Progenitor cell of endocrine pancreas (in vitro differentiated cells): ENCODE measurements around the gene SLC22A2. TPM values are rescaled to one million over a fixed set of nuclear protein-coding genes. Genes with fewer than 3 reads are reported as not detected.

Source experiments
- DNase-seq: peaks from one replicate; pipeline ENCODE4 v3.0.0; 2021; ENCODE audit warnings: low spot score; ENCODE audit not compliant: unreplicated experiment
- H3K27ac Mint-ChIP-seq: 2 replicates; pipeline ENCODE4 v1.8.0; 2021; ENCODE audit warnings: mild to moderate bottlenecking, moderate library complexity, mixed read lengths
- H3K27me3 Mint-ChIP-seq: 2 replicates; pipeline ENCODE4 v1.8.0; 2021; ENCODE audit warnings: mixed read lengths
- H3K36me3 Mint-ChIP-seq: 2 replicates; pipeline ENCODE4 v1.8.0; 2022; ENCODE audit warnings: mixed read lengths; ENCODE audit not compliant: insufficient read depth
- H3K4me1 Mint-ChIP-seq: 2 replicates; pipeline ENCODE4 v1.8.0; 2021; ENCODE audit warnings: low read depth, mixed read lengths
- H3K4me3 Mint-ChIP-seq: 2 replicates; pipeline ENCODE4 v1.8.0; 2021; ENCODE audit warnings: low read depth, mild to moderate bottlenecking, moderate library complexity, mixed read lengths
- H3K9me3 Mint-ChIP-seq: 2 replicates; pipeline ENCODE4 v1.8.0; 2021; ENCODE audit warnings: low read depth, mixed read lengths
- total RNA-seq: library from RNA; stranded (reverse); gene quantifications from 2 replicates; pipeline ENCODE4 v1.2.1, GENCODE V29; 2021
- TF ChIP-seq, protein P1 (sequence below): fragments of 200-600 bp; sonication (generic); IDR thresholded peaks from one replicate; pipeline ENCODE4 v1.5.0; 2021; ENCODE audit warnings: antibody characterized with exemption, mild to moderate bottlenecking; ENCODE audit not compliant: unreplicated experiment

SLC22A2 gene
- total RNA-seq, 1 donor from 2014 or later: not detected

DNA sequence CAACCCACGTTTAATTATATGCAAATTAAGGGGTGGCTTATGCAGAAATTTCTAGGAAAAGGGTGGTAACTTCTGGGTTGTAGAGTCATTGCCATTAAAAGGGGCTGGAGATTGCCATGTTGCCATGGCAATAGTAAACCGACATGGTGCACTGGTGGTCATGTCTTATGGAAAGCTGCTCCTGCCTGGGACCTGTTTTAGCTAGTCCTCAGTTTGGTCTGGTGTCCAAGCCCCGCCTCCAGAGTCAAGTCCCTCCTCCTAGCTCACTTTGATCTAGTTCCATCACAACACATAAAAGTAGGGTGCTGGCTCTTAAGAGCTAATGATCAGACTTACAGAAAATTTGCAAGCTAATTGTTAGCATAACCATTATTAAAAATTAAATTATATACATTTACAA is 5.3 kb downstream of the SLC22A2 start:
- Mint-ChIP-seq H3K9me3 (no peaks in the 10 kb centered on the region), H3K27ac (no peak overlapping the region), H3K4me3 (no peak overlapping the region), H3K36me3 (no peaks in the 10 kb centered on the region), H3K27me3 (no peaks in the 10 kb centered on the region), H3K4me1 (peaks cover 34% of the 10 kb centered on the region)
- DNase-seq: no peak
- TF ChIP-seq, protein P1, sequence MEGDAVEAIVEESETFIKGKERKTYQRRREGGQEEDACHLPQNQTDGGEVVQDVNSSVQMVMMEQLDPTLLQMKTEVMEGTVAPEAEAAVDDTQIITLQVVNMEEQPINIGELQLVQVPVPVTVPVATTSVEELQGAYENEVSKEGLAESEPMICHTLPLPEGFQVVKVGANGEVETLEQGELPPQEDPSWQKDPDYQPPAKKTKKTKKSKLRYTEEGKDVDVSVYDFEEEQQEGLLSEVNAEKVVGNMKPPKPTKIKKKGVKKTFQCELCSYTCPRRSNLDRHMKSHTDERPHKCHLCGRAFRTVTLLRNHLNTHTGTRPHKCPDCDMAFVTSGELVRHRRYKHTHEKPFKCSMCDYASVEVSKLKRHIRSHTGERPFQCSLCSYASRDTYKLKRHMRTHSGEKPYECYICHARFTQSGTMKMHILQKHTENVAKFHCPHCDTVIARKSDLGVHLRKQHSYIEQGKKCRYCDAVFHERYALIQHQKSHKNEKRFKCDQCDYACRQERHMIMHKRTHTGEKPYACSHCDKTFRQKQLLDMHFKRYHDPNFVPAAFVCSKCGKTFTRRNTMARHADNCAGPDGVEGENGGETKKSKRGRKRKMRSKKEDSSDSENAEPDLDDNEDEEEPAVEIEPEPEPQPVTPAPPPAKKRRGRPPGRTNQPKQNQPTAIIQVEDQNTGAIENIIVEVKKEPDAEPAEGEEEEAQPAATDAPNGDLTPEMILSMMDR: no peak

DNA sequence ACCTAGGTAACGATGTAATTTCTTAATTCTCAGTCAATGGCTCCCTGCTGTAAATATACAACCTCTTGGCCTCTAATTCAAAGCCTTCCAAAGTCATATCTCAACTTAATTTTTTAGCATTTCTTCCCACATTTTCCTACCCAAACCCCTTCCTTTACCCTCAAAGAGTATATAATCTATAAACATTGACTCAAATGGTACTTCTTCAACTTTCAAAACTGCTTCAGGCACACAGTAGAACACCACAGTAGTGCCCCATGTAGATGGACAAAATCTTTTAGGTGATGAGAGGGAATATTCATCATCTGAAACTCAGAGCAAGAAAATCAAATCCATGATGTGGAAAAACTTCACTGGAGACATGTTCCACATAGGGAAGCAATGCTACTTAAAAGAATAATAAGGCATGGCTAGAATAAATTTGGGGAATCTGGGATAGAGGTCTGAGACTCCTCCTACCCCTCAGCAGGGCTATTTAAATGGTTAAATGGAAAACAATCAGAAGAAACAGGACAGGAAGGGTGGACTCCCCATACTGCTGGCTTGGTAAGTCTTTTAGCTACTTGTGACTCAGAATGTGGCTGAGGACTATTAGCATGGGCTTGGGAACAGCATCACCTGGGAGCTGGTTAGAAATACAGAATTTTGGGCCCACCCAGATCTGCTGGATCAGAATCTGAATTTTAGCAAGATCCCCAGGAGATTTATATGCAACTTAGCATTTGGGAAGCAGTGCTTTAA is 6.4 kb downstream of the SLC22A2 start:
- Mint-ChIP-seq H3K36me3 (no peaks in the 10 kb centered on the region), H3K4me3 (no peak overlapping the region), H3K4me1 (peaks cover 41% of the 10 kb centered on the region), H3K27ac (no peak overlapping the region), H3K27me3 (no peaks in the 10 kb centered on the region), H3K9me3 (no peaks in the 10 kb centered on the region)
- TF ChIP-seq, protein P1: no peak
- DNase-seq: no peak

DNA sequence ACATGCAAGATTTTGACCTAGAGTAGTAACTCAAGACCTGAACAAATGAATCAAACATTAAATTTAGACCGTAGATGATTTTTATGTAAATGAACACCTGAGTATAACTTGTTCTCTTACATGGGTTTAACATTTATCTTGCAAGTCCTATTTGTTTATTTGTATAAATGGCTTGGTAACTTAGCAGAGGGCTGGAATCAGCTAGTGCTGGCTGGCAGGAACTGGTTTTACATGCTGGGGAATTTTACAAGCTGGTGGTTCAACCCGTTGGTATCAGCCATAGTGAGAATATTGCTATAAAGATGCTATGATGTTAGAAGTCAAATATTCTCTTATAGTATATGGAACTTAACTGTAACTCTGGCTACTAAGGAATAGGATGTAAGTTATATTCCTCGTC is 8.9 kb downstream of the SLC22A2 start:
- H3K4me1 Mint-ChIP-seq: peaks cover 33% of the 10 kb centered on the region
- H3K27ac Mint-ChIP-seq: no peak overlapping the region
- no peak overlapping the region for H3K4me3 Mint-ChIP-seq
- TF ChIP-seq, protein P1: no peak
- no peaks in the 10 kb centered on the region for H3K9me3 Mint-ChIP-seq
- H3K36me3 Mint-ChIP-seq: no peaks in the 10 kb centered on the region
- no peaks in the 10 kb centered on the region for H3K27me3 Mint-ChIP-seq
- no peak for DNase-seq

DNA sequence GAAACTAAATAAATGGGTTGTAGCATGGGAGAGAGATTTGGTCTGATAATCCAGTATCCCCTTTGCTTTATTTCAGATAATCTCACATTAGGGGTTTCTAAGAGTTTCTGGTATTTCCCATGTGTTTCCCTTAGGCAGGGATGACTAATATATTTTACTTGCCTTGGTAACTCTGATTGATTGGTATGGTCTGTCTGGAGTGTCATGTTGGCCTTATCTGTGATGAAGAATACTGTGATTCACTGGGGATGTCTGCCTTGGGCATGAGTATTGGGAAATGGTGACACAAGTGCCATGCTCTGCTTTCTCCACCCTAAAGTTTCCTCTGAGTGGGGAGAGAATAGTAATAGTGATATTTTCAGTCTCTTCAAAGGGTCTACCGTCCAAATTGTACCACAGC is 10.1 kb downstream of the SLC22A2 start:
- Mint-ChIP-seq H3K27ac (no peak overlapping the region), H3K27me3 (no peaks in the 10 kb centered on the region), H3K36me3 (no peaks in the 10 kb centered on the region), H3K9me3 (no peaks in the 10 kb centered on the region), H3K4me3 (no peak overlapping the region), H3K4me1 (peaks cover 24% of the 10 kb centered on the region)
- TF ChIP-seq, protein P1: no peak
- DNase-seq: no peak

DNA sequence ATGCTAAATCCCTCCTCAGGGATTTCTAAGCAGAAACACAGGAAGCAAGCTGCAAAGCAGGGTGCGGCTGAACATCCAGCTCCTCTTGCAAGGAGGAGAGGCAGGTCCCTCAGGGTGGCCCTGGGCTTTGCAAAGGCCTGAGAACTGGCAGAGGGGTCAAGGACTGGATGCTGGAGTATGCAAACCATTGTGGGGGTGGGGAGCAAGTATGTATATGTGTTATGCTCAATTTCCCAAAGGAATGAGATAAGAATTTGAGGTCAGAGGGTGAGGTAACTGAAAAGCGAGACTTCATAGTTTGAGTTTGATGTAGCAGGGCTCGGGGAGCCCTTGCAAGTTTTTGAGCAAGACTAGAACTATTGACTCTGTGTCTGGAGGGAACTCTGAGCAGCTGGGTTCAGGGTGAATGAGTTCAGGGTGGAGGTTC is 11.2 kb downstream of the SLC22A2 start:
- no peak for DNase-seq

More for the DNA sequence above, 11.2 kb downstream of the SLC22A2 start:
- no peaks in the 10 kb centered on the region for H3K9me3 Mint-ChIP-seq
- TF ChIP-seq, protein P1: no peak
- H3K27ac Mint-ChIP-seq: no peak overlapping the region
- H3K4me3 Mint-ChIP-seq: no peak overlapping the region
- H3K27me3 Mint-ChIP-seq: no peaks in the 10 kb centered on the region
- H3K36me3 Mint-ChIP-seq: no peaks in the 10 kb centered on the region
- H3K4me1 Mint-ChIP-seq: peaks cover 24% of the 10 kb centered on the region
